MCF 10A (cell line): ENCODE data around the gene CBX7. TPM values are rescaled to one million over a fixed set of nuclear protein-coding genes. Genes with fewer than 3 reads are reported as not detected.

ENCODE experiments used
- BruUV-seq: library from RNA; stranded (reverse); fragments of 400-500 nt; replicated peaks from 2 replicates; lab custom pipeline; 2021; lab: Mats Ljungman, UMichigan
- CTCF ChIA-PET: fragments of 300-600 bp; sonication (Branson Sonifier 250); formaldehyde crosslinking; extraction: SDS; loops from one replicate; lab custom pipeline; 2021; ENCODE audit warnings: antibody characterized with exemption, inconsistent platforms; lab: Yijun Ruan, JAX
- POLR2A ChIA-PET: fragments of 300-600, 350-650 bp; sonication (Branson Sonifier 250); formaldehyde crosslinking; extraction: SDS; loops from one replicate; lab custom pipeline; 2020; ENCODE audit warnings: antibody characterized with exemption, inconsistent platforms; lab: Yijun Ruan, JAX
- DNase-seq: peaks from one replicate; pipeline ENCODE4 v3.0.0-alpha.2; 2018; ENCODE audit not compliant: unreplicated experiment
- H3K27ac Mint-ChIP-seq: one replicate; pipeline ENCODE4 v1.8.0; 2022; ENCODE audit warnings: mild to moderate bottlenecking, low read depth, mixed read lengths; ENCODE audit not compliant: unreplicated experiment
- H3K27me3 Mint-ChIP-seq: one replicate; pipeline ENCODE4 v1.8.0; 2022; ENCODE audit warnings: mixed read lengths; ENCODE audit not compliant: insufficient read depth, unreplicated experiment
- H3K36me3 Mint-ChIP-seq: one replicate; pipeline ENCODE4 v1.8.0; 2022; ENCODE audit warnings: mild to moderate bottlenecking, moderate library complexity, mixed read lengths; ENCODE audit not compliant: insufficient read depth, unreplicated experiment
- H3K4me1 Mint-ChIP-seq: one replicate; pipeline ENCODE4 v1.8.0; 2022; ENCODE audit warnings: mixed read lengths; ENCODE audit not compliant: insufficient read depth, unreplicated experiment
- H3K4me3 Mint-ChIP-seq: one replicate; pipeline ENCODE4 v1.8.0; 2022; ENCODE audit warnings: mild to moderate bottlenecking, moderate library complexity, mixed read lengths; ENCODE audit not compliant: unreplicated experiment
- H3K9me3 Mint-ChIP-seq: one replicate; pipeline ENCODE4 v1.8.0; 2022; ENCODE audit warnings: mixed read lengths; ENCODE audit not compliant: unreplicated experiment
- intact Hi-C: fragments of 100-400 bp; cut with micrococcal nuclease; formaldehyde crosslinking; loops from 2 replicates; pipeline ENCODE4 v1.14.1; 2022
- total RNA-seq: library from RNA; stranded (reverse); gene quantifications from 2 replicates; pipeline ENCODE4 v1.2.3, GENCODE V29; 2022
- TF ChIP-seq, protein P1 (sequence below): fragments of 200-600 bp; IDR thresholded peaks from one replicate; pipeline ENCODE4 v1.8.0; 2022; ENCODE audit warnings: antibody characterized with exemption, mild to moderate bottlenecking; ENCODE audit not compliant: unreplicated experiment

CBX7 gene
- total RNA-seq, 1 experiment from 2014 or later: 5.3 TPM

DNA sequence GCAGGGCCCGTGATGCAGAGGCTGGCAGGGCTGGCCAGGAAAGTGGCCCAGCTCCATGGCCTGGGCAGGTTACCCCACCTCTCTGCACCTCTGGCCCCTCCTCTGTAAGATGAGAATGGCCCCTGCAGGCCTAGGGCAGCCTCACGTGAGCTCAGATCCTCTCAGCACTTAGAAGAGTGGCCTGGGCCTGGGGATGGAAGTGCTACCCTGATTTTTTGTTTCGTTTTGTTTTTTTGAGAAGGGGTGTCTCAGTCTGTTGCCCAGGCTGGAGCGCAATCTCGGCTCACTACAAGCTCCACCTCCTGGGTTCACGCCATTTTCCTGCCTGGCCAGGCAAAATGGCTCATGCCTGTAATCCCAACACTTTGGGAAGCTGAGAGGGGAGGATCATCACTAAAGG is 54.5 kb downstream of the CBX7 start:
- H3K4me3 Mint-ChIP-seq: no peak overlapping the region

DNA sequence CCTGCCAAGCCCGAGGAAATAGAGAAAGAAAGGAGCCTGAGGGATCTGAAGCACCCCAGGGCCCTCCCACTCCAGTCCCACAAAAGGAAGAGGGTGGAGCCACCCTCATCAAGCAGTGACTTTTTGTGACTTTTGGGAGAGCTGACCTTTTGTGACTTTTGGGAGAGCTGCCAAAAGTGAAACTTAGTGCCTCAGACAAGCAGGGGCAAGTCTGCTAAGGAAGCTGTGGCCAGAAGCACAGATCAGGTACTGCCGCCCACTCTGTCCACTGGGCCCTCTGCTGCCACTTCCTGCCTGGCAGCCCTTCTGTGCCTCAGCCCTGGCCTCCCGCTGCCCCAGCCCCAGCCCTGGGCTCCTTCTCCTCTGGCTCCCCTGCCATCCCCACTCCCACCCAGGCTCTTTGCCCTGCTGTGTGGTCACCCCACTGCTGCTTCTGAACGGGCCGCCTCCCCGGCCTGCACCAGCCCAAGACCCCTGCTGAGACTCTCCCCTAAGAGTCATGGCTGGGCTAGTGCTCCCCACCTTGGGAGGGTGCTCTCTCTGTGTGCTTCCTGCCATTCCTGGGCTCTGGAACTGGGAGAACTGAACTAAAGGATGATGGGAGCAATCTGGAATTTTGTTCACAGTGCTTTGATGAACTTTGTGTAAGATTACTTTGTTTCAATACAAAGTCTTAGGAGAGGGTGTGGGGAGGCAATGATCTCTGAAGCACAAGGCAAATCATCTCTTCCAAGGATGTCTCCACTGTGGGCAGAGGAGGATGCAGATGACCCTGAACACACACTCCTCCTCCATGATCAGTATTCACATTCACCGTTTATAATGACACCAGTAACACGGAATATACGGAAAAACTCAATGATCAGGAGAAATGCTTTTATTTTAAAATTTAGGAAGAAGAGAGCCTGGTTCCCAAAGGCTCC is 55.1 kb downstream of the CBX7 start, which contains the start of gene APOBEC3H:
Gene APOBEC3H (plus strand): TSS at position 147 of the 923 bp plus-strand sequence. CDS start 3,035 bp downstream, outside the sequence.
- Mint-ChIP-seq H3K4me1 (peaks cover 7% of the 10 kb centered on the region), H3K27ac (peak within 1 kb of the TSS; percentile 88), H3K36me3 (no peaks in the 10 kb centered on the region), H3K9me3 (no peaks in the 10 kb centered on the region), H3K27me3 (no peaks in the 10 kb centered on the region), H3K4me3 (peak within 1 kb of the TSS; percentile 53)
- intact Hi-C loops: no loop called here
- ChIA-PET CTCF (no interaction called here), POLR2A (interaction anchor here (1.0 to 1.2 kb wide), 2 partner anchors 12 to 14 kb away, joined by 4 to 5 read pairs; no protein-coding TSS in a partner anchor)
- BruUV-seq: TSS peak; percentile 30
- TF ChIP-seq, protein P1, sequence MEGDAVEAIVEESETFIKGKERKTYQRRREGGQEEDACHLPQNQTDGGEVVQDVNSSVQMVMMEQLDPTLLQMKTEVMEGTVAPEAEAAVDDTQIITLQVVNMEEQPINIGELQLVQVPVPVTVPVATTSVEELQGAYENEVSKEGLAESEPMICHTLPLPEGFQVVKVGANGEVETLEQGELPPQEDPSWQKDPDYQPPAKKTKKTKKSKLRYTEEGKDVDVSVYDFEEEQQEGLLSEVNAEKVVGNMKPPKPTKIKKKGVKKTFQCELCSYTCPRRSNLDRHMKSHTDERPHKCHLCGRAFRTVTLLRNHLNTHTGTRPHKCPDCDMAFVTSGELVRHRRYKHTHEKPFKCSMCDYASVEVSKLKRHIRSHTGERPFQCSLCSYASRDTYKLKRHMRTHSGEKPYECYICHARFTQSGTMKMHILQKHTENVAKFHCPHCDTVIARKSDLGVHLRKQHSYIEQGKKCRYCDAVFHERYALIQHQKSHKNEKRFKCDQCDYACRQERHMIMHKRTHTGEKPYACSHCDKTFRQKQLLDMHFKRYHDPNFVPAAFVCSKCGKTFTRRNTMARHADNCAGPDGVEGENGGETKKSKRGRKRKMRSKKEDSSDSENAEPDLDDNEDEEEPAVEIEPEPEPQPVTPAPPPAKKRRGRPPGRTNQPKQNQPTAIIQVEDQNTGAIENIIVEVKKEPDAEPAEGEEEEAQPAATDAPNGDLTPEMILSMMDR: no peak
- peak; percentile 92 for DNase-seq

More for the DNA sequence above, 54.5 kb downstream of the CBX7 start:
- H3K4me1 Mint-ChIP-seq: peaks cover 7% of the 10 kb centered on the region
- no peaks in the 10 kb centered on the region for H3K36me3 Mint-ChIP-seq
- peak; percentile 54 for DNase-seq
- TF ChIP-seq, protein P1: no peak
- H3K9me3 Mint-ChIP-seq: no peaks in the 10 kb centered on the region
- H3K27me3 Mint-ChIP-seq: no peaks in the 10 kb centered on the region
- CTCF ChIA-PET: interaction anchor here (0.6 to 1.1 kb wide), 3 partner anchors 228 to 646 kb away, joined by 3 to 4 read pairs (median 3); no protein-coding TSS in a partner anchor
- POLR2A ChIA-PET: interaction anchor here (0.6 to 1.2 kb wide), 2 partner anchors 11 to 24 kb away, joined by 3 to 5 read pairs; no protein-coding TSS in a partner anchor
- BruUV-seq: no TSS peak
- peak overlapping the region; percentile 88 for H3K27ac Mint-ChIP-seq
- intact Hi-C loops: no loop called here

- ChIA-PET POLR2A (no interaction called here), CTCF (no interaction called here)
- Mint-ChIP-seq H3K4me1 (peaks cover 7% of the 10 kb centered on the region), H3K9me3 (no peaks in the 10 kb centered on the region), H3K27me3 (no peaks in the 10 kb centered on the region), H3K36me3 (no peaks in the 10 kb centered on the region), H3K27ac (peak overlapping the region; percentile 31), H3K4me3 (no peak overlapping the region)
- no peak for DNase-seq
- no TSS peak for BruUV-seq
- TF ChIP-seq, protein P1: no peak
- intact Hi-C loops: no loop called here
These were observed 56.5 kb downstream of the CBX7 start for GRCh38 chr22:39095971-39096370.

GRCh38 chr22:39094717-39095389 is 57.6 kb downstream of the CBX7 start:
- Mint-ChIP-seq H3K36me3 (no peaks in the 10 kb centered on the region), H3K27me3 (no peaks in the 10 kb centered on the region), H3K4me3 (no peak overlapping the region), H3K4me1 (peaks cover 17% of the 10 kb centered on the region), H3K9me3 (no peaks in the 10 kb centered on the region), H3K27ac (no peak overlapping the region)
- no TSS peak for BruUV-seq
- intact Hi-C loops: no loop called here
- TF ChIP-seq, protein P1: no peak
- ChIA-PET CTCF (interaction anchor here (0.7 kb wide), 1 partner anchor 224 kb away, joined by 4 read pairs; no protein-coding TSS in a partner anchor), POLR2A (no interaction called here)
- no peak for DNase-seq
